Pons (tissue), 1 donor: Measurements from ENCODE around the gene FRG2.
"Not testable (repeated sequence)": the region's sequence is repeated elsewhere in the genome, so short reads cannot be mapped to it uniquely, and the experiment has no call there.

ENCODE experiments used
- DNase-seq: peaks from one replicate; pipeline ENCODE4 v3.0.0-alpha.2; 2016; ENCODE audit warnings: low spot score

FRG2 gene

GRCh38 chr4:190027156-190027555, at the start of gene FRG2:
FRG2 (minus strand) TSS chr4:190027256; CDS start chr4:190027204, 52 bp downstream.
- not testable (repeated sequence) for DNase-seq

DNA sequence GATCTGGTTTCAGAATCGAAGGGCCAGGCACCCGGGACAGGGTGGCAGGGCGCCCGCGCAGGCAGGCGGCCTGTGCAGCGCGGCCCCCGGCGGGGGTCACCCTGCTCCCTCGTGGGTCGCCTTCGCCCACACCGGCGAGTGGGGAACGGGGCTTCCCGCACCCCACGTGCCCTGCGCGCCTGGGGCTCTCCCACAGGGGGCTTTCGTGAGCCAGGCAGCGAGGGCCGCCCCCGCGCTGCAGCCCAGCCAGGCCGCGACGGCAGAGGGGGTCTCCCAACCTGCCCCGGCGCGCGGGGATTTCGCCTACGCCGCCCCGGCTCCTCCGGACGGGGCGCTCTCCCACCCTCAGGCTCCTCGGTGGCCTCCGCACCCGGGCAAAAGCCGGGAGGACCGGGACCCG, 41.3 kb upstream of the FRG2 start:
- DNase-seq: not testable (repeated sequence)

DNA sequence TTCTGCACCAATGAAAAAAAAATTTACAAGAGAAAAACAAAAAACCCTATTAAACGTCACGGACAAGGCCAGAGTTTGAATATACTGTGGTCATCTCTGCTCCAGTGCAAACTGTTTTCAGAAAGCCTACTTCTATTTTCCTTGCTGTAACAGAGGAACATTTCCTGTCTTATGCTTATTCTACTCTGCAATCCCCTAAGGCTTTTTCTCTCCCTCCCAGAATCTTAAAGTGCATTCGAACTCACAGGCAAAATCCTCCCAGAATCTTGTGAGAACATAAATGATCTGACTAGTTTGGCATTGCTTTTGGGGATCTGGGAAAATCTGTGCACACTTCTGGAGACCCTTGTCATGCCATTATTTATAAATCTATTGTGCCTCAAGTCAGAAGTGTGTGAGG, 37.7 kb upstream of the FRG2 start:
- peak; percentile 0 for DNase-seq

- DNase-seq: not testable (repeated sequence)
Observed at GRCh38 chr4:190064342-190064741, 37.3 kb upstream of the FRG2 start, which contains the start of gene DBET. DBET (plus strand) TSS chr4:190064502.

GRCh38 chr4:190058997-190059396, 31.9 kb upstream of the FRG2 start:
- not testable (repeated sequence) for DNase-seq

DNA sequence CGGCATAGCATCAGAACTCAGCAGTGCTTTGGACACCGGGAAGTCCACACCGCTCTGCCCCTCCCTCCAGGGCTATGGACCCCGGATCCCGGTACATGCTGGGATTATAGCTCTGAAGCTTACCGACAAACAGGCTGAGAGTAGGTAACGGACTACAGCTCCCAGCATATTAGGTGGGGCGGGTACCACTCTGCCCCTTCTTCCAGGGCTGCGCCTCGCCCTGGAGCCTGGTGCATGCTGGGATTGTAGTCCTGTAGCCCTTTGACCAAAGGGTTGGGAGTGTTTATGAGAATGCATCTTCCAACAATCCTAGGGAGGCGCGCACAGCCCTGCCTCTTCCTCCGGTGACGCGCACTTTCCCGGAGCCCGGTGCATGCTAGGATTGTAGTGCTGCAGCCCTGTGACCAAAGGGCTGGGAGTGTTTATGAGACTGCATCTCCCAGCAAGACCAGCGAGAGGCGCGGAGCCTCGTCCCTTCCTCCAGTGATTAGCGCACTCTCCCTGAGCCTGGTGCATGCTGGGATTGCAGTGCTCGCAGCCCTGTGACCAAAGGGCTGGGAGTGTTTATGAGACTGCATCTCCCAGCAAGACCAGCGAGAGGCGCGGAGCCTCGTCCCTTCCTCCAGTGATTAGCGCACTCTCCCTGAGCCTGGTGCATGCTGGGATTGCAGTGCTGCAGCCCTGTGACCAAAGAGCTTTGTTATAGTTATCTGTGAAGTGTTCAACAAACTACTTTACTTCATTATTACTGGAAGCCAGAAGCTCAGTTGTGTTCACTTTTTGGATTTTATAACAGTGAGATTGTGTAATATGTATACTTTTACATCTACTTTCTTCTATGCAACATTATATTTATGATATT, 22.6 kb upstream of the FRG2 start:
- not testable (repeated sequence) for DNase-seq

GRCh38 chr4:190047627-190048026, 20.6 kb upstream of the FRG2 start:
- DNase-seq: not testable (repeated sequence)

DNA sequence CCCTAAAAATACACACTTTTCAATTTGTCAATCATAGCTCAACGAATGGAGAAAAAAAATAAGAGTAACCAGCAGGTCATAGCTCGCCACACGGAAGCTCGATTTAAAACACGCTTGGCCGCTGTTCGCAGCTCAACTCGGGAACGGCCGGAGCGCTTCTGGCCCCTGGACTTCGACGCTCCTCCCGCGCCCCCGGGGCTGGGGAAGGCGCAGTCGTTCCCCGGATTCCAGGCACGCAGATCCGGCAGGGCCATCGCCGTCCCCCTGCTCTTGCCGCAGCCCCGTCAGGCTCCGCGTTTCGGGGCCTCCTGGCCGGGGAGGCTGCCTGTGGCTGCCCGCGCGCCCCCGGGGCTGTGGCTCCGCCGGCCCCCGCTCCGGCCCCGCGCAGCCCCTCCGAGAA, 13.8 kb upstream of the FRG2 start:
- DNase-seq: not testable (repeated sequence)

- not testable (repeated sequence) for DNase-seq
Observed at GRCh38 chr4:190037704-190038388, 10.8 kb upstream of the FRG2 start.

- DNase-seq: not testable (repeated sequence)
Observed at GRCh38 chr4:190031264-190031663, 4.2 kb upstream of the FRG2 start.

DNA sequence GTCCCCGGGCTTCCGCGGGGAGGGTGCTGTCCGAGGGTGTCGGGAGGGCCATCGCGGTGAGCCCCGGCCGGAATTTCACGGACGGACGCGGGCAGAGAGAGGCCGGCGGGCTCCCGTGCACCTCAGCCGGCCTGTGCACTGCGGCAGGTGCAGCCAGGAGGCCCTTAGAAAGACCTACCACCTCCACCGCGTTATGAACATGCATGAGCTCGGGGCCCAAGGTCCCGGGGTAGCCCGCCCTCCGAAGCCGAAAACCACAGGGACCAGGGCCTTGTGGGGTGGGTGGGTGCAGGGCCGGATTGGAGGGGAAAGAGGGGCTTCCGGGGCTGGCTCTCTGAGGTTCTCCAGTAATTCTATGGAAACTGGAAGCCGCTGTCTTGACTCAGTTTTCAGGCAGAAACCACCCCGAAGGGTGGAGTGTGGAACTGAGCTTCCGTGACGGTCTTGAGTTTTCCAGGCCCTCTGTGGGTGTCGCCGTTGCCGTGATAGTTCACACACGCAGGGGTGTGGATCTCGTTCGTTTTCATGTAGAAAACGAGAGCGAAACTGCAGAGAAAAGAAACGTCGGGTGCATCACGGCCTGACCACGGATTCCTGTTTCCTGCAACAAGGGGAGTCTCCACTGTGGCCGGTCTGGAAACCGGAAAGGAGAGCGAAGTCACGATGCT, 4.3 kb downstream of the FRG2 start:
- not testable (repeated sequence) for DNase-seq

DNA sequence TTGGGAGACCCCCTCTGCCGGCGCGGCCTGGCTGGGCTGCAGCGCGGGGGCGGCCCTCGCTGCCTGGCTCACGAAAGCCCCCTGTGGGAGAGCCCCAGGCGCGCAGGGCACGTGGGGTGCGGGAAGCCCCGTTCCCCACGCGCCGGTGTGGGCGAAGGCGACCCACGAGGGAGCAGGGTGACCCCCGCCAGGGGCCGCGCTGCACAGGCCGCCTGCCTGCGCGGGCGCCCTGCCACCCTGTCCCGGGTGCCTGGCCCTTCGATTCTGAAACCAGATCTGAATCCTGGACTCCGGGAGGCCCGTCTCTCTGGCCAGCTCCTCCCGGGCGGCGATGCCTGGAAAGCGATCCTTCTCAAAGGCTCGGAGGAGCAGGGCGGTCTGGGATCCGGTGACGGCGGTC, 5.1 kb downstream of the FRG2 start:
- not testable (repeated sequence) for DNase-seq

GRCh38 chr4:190020790-190021717, 6.0 kb downstream of the FRG2 start:
- DNase-seq: no peak

DNA sequence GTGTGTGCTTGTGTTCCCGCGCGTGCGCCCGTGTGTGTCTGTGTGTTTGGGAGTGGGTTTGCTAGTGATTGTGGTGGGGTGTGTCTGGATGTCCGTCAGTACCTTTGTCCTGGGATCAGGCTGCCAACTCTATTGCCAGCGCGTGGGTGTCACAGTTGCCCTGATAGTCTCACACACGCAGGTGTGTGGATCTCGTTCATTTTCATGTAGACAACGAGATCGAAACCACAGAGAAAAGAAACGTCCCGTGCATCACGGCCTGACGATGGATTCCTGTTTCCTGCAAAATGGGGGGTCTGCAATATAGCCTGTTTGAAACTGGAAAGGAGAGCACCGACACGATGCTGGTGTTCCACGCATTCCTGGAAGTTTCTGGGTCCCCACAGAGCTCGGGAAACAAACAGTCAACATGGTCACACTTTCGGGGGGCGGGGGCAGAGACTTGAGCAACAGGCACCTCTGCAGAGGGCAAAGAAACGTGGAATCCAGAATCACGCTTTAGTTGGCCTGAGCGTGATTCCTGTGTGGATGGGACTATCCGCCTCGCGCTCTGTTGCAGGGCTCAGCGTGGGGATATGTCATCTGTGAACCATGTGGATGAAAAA, 7.1 kb downstream of the FRG2 start:
- DNase-seq: not testable (repeated sequence)

DNA sequence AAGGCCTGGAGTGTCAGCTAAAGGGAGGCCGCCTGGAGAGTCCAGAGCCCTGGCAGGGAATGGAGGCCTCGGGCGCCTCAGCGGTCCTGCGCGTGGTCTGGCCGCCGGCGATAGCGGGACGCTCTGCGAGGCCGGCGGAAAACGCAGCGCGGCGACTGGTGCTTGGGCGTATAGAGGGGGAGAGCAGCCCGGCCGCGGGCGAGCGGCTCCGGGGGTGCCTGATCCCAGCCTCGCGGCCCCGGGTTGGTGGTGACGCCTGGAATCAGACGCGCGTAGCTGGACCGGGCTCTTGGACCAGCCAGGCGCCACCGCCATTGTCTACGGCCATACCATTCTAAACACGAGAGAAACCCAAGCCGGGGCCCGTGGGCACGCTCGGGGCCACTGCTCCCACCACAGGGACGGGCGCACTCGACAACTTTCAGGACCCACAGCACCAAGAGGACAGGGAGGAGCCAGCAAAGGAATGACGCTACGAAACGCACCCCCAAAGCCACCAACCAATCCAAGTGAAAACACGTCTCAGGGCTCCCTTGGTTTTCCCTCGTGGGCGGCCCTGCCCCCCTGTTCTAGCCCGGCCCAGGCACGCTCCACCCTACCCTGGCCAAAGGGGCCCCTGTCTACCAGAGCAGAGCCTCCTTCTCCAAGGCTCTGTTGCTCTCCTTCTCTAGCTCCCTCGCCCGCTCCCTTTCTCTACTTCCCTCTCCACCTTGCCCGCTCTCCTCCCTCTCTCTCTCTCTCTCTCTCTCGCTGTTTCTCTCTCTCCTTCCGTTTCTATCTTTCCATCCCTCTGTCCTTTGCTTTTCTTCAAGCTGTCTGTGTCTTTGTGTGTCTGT, 7.8 kb downstream of the FRG2 start:
- DNase-seq: no peak

DNA sequence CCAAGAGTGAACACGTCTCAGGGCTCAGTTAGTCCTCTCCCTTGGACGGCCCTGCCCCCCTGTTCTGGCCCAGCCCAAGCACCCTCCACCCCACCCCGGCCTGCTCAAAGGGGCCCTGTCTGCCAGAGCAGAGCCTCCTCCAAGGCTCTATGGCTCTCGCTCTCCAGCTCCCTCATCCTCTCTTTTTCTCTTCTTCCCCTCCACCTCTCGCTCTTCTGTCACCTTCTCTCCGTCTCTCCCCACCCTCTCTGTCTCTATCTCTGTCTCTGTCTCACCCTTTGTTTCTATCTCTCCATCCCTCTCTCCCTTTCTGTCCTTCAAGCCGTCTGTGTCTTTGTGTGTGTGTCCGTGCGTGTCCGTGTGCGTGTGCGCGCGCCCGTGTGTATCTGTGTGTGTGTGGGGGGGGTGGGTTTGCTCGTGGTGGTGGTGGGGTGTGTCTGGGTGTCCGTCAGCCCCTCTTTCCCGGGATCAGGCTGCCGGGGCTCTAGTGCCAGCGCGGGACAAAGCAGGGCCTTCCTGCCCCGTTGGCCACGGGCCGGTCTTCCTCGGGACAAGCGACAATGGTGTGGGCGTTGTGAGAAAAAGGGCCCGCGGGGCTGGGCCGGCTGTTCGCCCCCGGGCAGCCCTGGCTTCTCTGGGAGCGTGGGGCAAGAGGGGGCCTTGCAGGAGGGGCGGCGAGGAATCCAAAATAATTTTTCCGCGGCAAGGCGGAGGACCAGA, 8.7 kb downstream of the FRG2 start:
- no peak for DNase-seq

- DNase-seq: no peak
Observed at GRCh38 chr4:190017357-190018200, 9.5 kb downstream of the FRG2 start.
